Fibroblast of skin of back (primary cell): ENCODE measurements around the gene FAM89B.
A peak's percentile ranks its signal among the peaks of the same experiment; 100 is the strongest.

Experiments used
- DNase-seq: peaks from one replicate; pipeline ENCODE4 v3.0.0-alpha.2; 2013

The FAM89B gene

GRCh38 chr11:65573391-65574079 is 1.2 kb downstream of the FAM89B start:
- no peak for DNase-seq

- DNase-seq: peak; percentile 97
These were observed 1.9 kb downstream of the FAM89B start for GRCh38 chr11:65574109-65574810.

- no peak for DNase-seq
These were observed 2.7 kb downstream of the FAM89B start for GRCh38 chr11:65574811-65575567.

- DNase-seq: peak; percentile 55
These were observed 3.4 kb downstream of the FAM89B start, which contains the start of gene EHBP1L1 for GRCh38 chr11:65575568-65576231. Gene EHBP1L1 (plus strand): TSS chr11:65576053. CDS start chr11:65576303, 250 bp downstream.

- no peak for DNase-seq
These were observed 4.0 kb downstream of the FAM89B start for GRCh38 chr11:65576232-65576866.

- DNase-seq: peak; percentile 84
These were observed 4.8 kb downstream of the FAM89B start for GRCh38 chr11:65576867-65577755.

GRCh38 chr11:65577756-65578109 is 5.4 kb downstream of the FAM89B start:
- DNase-seq: no peak

GRCh38 chr11:65578134-65578533 is 5.8 kb downstream of the FAM89B start:
- no peak for DNase-seq

GRCh38 chr11:65578667-65579066 is 6.3 kb downstream of the FAM89B start:
- DNase-seq: no peak

- DNase-seq: no peak
These were observed 7.0 kb downstream of the FAM89B start for GRCh38 chr11:65579291-65579690.

- no peak for DNase-seq
These were observed 7.8 kb downstream of the FAM89B start for GRCh38 chr11:65580031-65580692.

GRCh38 chr11:65580756-65581155 is 8.4 kb downstream of the FAM89B start:
- DNase-seq: no peak

GRCh38 chr11:65581928-65582327 is 9.6 kb downstream of the FAM89B start:
- DNase-seq: no peak

- no peak for DNase-seq
These were observed 11.3 kb downstream of the FAM89B start for GRCh38 chr11:65583589-65583988.

- no peak for DNase-seq
These were observed 11.8 kb downstream of the FAM89B start for GRCh38 chr11:65584106-65584505.

- DNase-seq: no peak
These were observed 12.4 kb downstream of the FAM89B start for GRCh38 chr11:65584723-65585171.

- no peak for DNase-seq
These were observed 13.3 kb downstream of the FAM89B start for GRCh38 chr11:65585396-65586246.

GRCh38 chr11:65586247-65586630 is 13.9 kb downstream of the FAM89B start:
- no peak for DNase-seq

GRCh38 chr11:65586676-65587075 is 14.3 kb downstream of the FAM89B start:
- DNase-seq: peak; percentile 54
